Endometrial microvascular endothelial cells (primary cell): Measurements from ENCODE around the gene CDC42SE1. TPM values are rescaled to one million over a fixed set of nuclear protein-coding genes. Genes with fewer than 3 reads are reported as not detected.

Experiments
- in situ Hi-C: cut with HindIII; loops from 2 replicates; pipeline ENCODE4 v1.10.0; 2017; ENCODE audit warnings: low sequenced_read_pairs, low pct_unique_long_range_greater_than_20kb; ENCODE audit errors: inconsistent ontology term
- total RNA-seq: library from RNA; depleted of rRNA; stranded (reverse); fragments of >200 nt; gene quantifications from one replicate; pipeline ENCODE4 v1.2.3, GENCODE V29; 2015; ENCODE audit errors: inconsistent ontology term

Gene CDC42SE1
- total RNA-seq, 1 donor from 2014 or later: 75.7 TPM

GRCh38 chr1:151011154-151011850 is 48.1 kb downstream of the CDC42SE1 start:
- in situ Hi-C loops: no loop called here

GRCh38 chr1:151010346-151010726 is 49.1 kb downstream of the CDC42SE1 start:
- in situ Hi-C loops: no loop called here

GRCh38 chr1:151009674-151010345 is 49.6 kb downstream of the CDC42SE1 start:
- in situ Hi-C loops: no loop called here

GRCh38 chr1:151009206-151009587 is 50.2 kb downstream of the CDC42SE1 start:
- in situ Hi-C loops: no loop called here

GRCh38 chr1:151008244-151009205 is 50.9 kb downstream of the CDC42SE1 start, which contains the start of gene PRUNE1:
Gene PRUNE1, plus strand, starts transcription at chr1:151008449. Its CDS starts 184 bp downstream, at chr1:151008633.
- in situ Hi-C loops: no loop called here

- in situ Hi-C loops: no loop called here
Measured at GRCh38 chr1:151007853-151008243, 51.6 kb downstream of the CDC42SE1 start.

- in situ Hi-C loops: no loop called here
Measured at GRCh38 chr1:151006327-151007052, 52.9 kb downstream of the CDC42SE1 start, which contains the start of gene MINDY1. Gene MINDY1, minus strand, starts transcription at chr1:151006902. Its CDS starts 4,285 bp downstream, at chr1:151002617.

GRCh38 chr1:151005729-151006319 is 53.6 kb downstream of the CDC42SE1 start:
- in situ Hi-C loops: no loop called here

- in situ Hi-C loops: no loop called here
Measured at GRCh38 chr1:151003180-151003579, 56.2 kb downstream of the CDC42SE1 start.

GRCh38 chr1:151002611-151003010 is 56.8 kb downstream of the CDC42SE1 start:
- in situ Hi-C loops: no loop called here

- in situ Hi-C loops: no loop called here
Measured at GRCh38 chr1:151002051-151002450, 57.4 kb downstream of the CDC42SE1 start.

- in situ Hi-C loops: no loop called here
Measured at GRCh38 chr1:151001602-151002001, 57.8 kb downstream of the CDC42SE1 start.

Other genes starting within 250 kb of the CDC42SE1 start
- gene ARNT, start 183.0 kb downstream of the CDC42SE1 start, total RNA-seq: 15.9 TPM
- gene CTXND2, start 172.5 kb downstream of the CDC42SE1 start, total RNA-seq: not detected
- 31.9 TPM for gene SETDB1, start 133.3 kb downstream of the CDC42SE1 start, total RNA-seq
- gene CERS2, start 84.8 kb downstream of the CDC42SE1 start, total RNA-seq: 144 TPM
- not detected for gene ANXA9, start 77.3 kb downstream of the CDC42SE1 start, total RNA-seq
- gene MINDY1, start 52.7 kb downstream of the CDC42SE1 start, total RNA-seq: 9.4 TPM
- gene PRUNE1, start 51.2 kb downstream of the CDC42SE1 start, total RNA-seq: 6.3 TPM
- gene BNIPL, start 23.0 kb downstream of the CDC42SE1 start, total RNA-seq: not detected
- 4.6 TPM for gene C1orf56, start 11.9 kb downstream of the CDC42SE1 start, total RNA-seq
- gene MLLT11, start 775 bp upstream of the CDC42SE1 start, total RNA-seq: 14.2 TPM
- gene GABPB2, start 11.1 kb upstream of the CDC42SE1 start, total RNA-seq: 14.4 TPM
- gene SEMA6C, start 87.0 kb upstream of the CDC42SE1 start, total RNA-seq: 51.7 TPM
- 0.37 TPM for gene TNFAIP8L2, start 97.0 kb upstream of the CDC42SE1 start, total RNA-seq
- gene LYSMD1, start 106.3 kb upstream of the CDC42SE1 start, total RNA-seq: 2.5 TPM
- gene SCNM1, start 106.5 kb upstream of the CDC42SE1 start, total RNA-seq: 34.4 TPM
- not detected for gene TMOD4, start 116.4 kb upstream of the CDC42SE1 start, total RNA-seq
- gene VPS72, start 130.6 kb upstream of the CDC42SE1 start, total RNA-seq: 69.4 TPM
- 50.7 TPM for gene PIP5K1A, start 138.9 kb upstream of the CDC42SE1 start, total RNA-seq
- 163 TPM for gene PSMD4, start 195.1 kb upstream of the CDC42SE1 start, total RNA-seq
- 13.5 TPM for gene ZNF687, start 222.7 kb upstream of the CDC42SE1 start, total RNA-seq